Measurements from ENCODE around the gene FGF1.

FGF1 gene

DNA sequence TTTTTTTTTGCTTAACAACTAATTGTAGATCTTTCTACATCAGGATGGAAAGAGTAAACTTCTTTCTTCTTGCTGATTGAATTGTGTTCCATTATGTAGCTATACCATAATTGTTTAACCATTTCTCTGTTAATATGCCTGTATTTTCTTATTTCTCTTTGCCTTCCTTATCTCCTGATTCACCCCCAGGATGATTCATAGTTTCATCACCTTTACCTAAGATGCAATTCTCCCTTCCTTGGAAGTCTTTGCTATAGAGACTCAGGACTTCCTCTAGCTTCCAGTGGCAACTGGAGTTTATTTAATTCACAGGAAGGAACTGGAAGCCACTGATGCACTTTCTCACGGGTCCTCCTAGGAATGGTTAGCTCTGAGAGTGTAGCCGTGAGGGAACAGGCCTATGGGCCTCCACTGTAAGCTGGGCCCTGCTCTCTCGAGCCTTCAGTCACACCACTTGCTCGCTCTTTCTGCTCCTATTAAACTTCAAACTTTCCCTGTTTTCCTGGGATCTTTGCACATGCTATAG is 83.1 kb downstream of the FGF1 start:
- no peak overlapping the region for H2BK120ac ChIP-seq (ENCODE audit: low read depth, low read length)
- no peak overlapping the region for H3K14ac ChIP-seq (ENCODE audit: low read length in 2 of 2)
- H3K9me3 ChIP-seq (ENCODE audit: control insufficient read depth, low read length) = no peaks in the 10 kb centered on the region
- no peak overlapping the region for H3K9ac ChIP-seq (ENCODE audit: low read length)
- no peaks in the 10 kb centered on the region for H3K79me1 ChIP-seq (replicated peaks; ENCODE audit: low read length, poor library complexity, severe bottlenecking)
- peaks cover 8% of the 10 kb centered on the region for H3K4me1 ChIP-seq (ENCODE audit: control insufficient read depth, insufficient read depth, low read depth, low read length)
- H2BK12ac ChIP-seq (ENCODE audit: low read length in 2 of 2) = no peak overlapping the region
- peak overlapping the region; percentile 54 for H2BK15ac ChIP-seq (ENCODE audit: low read depth, poor library complexity, severe bottlenecking)
- H2BK5ac ChIP-seq (ENCODE audit: low read depth, low read length, poor library complexity, severe bottlenecking) = no peak overlapping the region
- 75% methylated on average over 4 of the region's 4 CpGs for WGBS
- H3K36me3 ChIP-seq (ENCODE audit: control insufficient read depth in 1 of 2, insufficient read depth in 2 of 2, low read depth in 1 of 2, low read length in 2 of 2) = peaks cover 0 to 3% of the 10 kb centered on the region in 2 experiments
- no peak overlapping the region for H4K8ac ChIP-seq (ENCODE audit: low read length)
- no peak for DNase-seq
- H3K4ac ChIP-seq (ENCODE audit: low read depth in 1 of 2, low read length in 2 of 2) = no peak overlapping the region
- no peak overlapping the region for H3K4me2 ChIP-seq (ENCODE audit: low read length, poor library complexity, severe bottlenecking)
- no peak overlapping the region for H3K4me3 ChIP-seq (ENCODE audit: insufficient read depth in 1 of 2, low read depth in 1 of 2, low read length in 2 of 2)
- peak overlapping the region in 1 of 2 experiments; percentile 30 for H3K18ac ChIP-seq (ENCODE audit: low read depth in 1 of 2, low read length in 2 of 2)
- no peak overlapping the region for H3K23ac ChIP-seq (ENCODE audit: low read length in 2 of 2)
- H3K27me3 ChIP-seq (ENCODE audit: control insufficient read depth in 1 of 2, insufficient read depth in 1 of 2, low read length in 2 of 2) = no peaks in the 10 kb centered on the region
- H2AK5ac ChIP-seq (ENCODE audit: low read length, severe bottlenecking) = no peak overlapping the region
- H2AFZ ChIP-seq (ENCODE audit: low read depth, low read length) = no peak overlapping the region
- H4K91ac ChIP-seq (ENCODE audit: low read length) = no peak overlapping the region
- H3K27ac ChIP-seq (ENCODE audit: low read length, poor library complexity, severe bottlenecking) = no peak overlapping the region

DNA sequence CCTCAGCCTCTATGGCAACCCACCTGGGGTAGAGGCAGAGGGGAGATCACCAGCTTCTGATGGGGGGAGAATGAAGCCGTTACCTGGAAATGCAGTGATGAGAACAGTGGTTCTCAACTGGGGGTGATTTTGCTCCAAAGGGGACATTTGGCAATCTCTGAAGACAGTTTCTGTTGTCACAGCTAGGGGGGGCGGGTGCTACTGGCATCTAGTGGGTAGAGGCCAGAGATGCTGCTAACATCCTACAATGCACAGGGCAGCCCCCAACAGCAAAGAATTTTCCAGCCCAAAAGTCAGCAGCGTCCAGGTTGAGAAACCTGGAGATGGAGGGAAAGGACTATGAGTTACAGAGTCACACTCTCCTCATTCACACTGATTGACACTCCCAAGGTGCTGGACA is 84.5 kb downstream of the FGF1 start:
- Histone ChIP-seq H3K9me3 (ENCODE audit: control insufficient read depth, low read length) (no peaks in the 10 kb centered on the region), H2AFZ (ENCODE audit: low read depth, low read length) (no peak overlapping the region), H2BK12ac (ENCODE audit: low read length in 2 of 2) (peak overlapping the region; percentile 28 to 88), H3K23ac (ENCODE audit: low read length in 2 of 2) (no peak overlapping the region), H3K9ac (ENCODE audit: low read length) (no peak overlapping the region), H3K4me2 (ENCODE audit: low read length, poor library complexity, severe bottlenecking) (no peak overlapping the region), H3K27ac (ENCODE audit: low read length, poor library complexity, severe bottlenecking) (no peak overlapping the region), H2AK5ac (ENCODE audit: low read length, severe bottlenecking) (no peak overlapping the region), H2BK5ac (ENCODE audit: low read depth, low read length, poor library complexity, severe bottlenecking) (no peak overlapping the region), H4K91ac (ENCODE audit: low read length) (peak overlapping the region; percentile 31), H3K79me1 (replicated peaks; ENCODE audit: low read length, poor library complexity, severe bottlenecking) (no peaks in the 10 kb centered on the region), H3K4ac (ENCODE audit: low read depth in 1 of 2, low read length in 2 of 2) (no peak overlapping the region), H3K4me1 (ENCODE audit: control insufficient read depth, insufficient read depth, low read depth, low read length) (peaks cover 8% of the 10 kb centered on the region), H2BK120ac (ENCODE audit: low read depth, low read length) (no peak overlapping the region), H3K14ac (ENCODE audit: low read length in 2 of 2) (no peak overlapping the region), H4K8ac (ENCODE audit: low read length) (no peak overlapping the region), H3K4me3 (ENCODE audit: insufficient read depth in 1 of 2, low read depth in 1 of 2, low read length in 2 of 2) (no peak overlapping the region), H2BK15ac (ENCODE audit: low read depth, poor library complexity, severe bottlenecking) (no peak overlapping the region), H3K27me3 (ENCODE audit: control insufficient read depth in 1 of 2, insufficient read depth in 1 of 2, low read length in 2 of 2) (no peaks in the 10 kb centered on the region), H3K18ac (ENCODE audit: low read depth in 1 of 2, low read length in 2 of 2) (peak overlapping the region; percentile 16 to 40), H3K36me3 (ENCODE audit: control insufficient read depth in 1 of 2, insufficient read depth in 2 of 2, low read depth in 1 of 2, low read length in 2 of 2) (peaks cover 0 to 3% of the 10 kb centered on the region in 2 experiments)
- no peak for DNase-seq
- WGBS = 97% methylated on average over 2 of the region's 3 CpGs

DNA sequence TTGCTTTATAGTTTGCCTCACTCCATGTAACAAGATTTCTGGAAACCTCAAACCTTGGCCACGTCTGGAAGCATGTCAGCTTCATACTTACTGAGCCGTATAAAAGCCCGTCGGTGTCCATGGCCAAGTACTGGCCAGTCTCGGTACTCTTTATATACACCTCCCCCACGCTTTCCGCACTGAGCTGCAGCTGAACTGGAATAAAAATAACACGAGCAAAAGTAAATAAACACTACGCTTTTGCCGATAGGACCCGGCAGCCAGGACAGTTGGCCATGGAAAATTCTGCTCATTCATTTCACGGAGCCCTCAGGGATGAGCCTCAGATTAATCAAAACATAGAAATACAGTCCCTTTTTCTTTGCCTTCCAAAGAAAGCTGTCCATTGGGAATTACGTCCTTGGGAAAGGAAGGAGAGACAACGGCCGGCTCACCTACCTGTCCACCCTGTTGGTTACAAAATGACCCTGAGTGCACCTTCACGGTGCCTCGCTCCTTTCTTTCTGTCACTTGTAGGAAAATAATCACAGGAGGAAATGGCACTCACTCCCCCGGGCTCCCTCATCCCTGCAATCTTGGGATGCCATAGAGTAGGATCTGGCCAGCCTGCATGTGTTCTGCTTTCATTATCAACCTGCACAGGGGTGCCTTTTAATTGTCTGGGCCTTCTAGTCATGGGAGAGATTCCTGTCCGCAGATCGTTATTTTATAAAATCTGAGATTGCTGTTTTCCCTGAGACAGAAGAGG is 85.1 kb downstream of the FGF1 start:
- H3K79me1 ChIP-seq (replicated peaks; ENCODE audit: low read length, poor library complexity, severe bottlenecking) = no peaks in the 10 kb centered on the region
- no peak overlapping the region for H3K14ac ChIP-seq (ENCODE audit: low read length in 2 of 2)
- H3K9ac ChIP-seq (ENCODE audit: low read length) = peak overlapping the region; percentile 39
- no peak overlapping the region for H3K27ac ChIP-seq (ENCODE audit: low read length, poor library complexity, severe bottlenecking)
- H4K8ac ChIP-seq (ENCODE audit: low read length) = no peak overlapping the region
- H3K36me3 ChIP-seq (ENCODE audit: control insufficient read depth in 1 of 2, insufficient read depth in 2 of 2, low read depth in 1 of 2, low read length in 2 of 2) = peaks cover 0 to 3% of the 10 kb centered on the region in 2 experiments
- WGBS = 41% methylated on average over 20 of the region's 20 CpGs
- DNase-seq = peak; percentile 93
- H3K4ac ChIP-seq (ENCODE audit: low read depth in 1 of 2, low read length in 2 of 2) = no peak overlapping the region
- peaks cover 8% of the 10 kb centered on the region for H3K4me1 ChIP-seq (ENCODE audit: control insufficient read depth, insufficient read depth, low read depth, low read length)
- H3K4me3 ChIP-seq (ENCODE audit: insufficient read depth in 1 of 2, low read depth in 1 of 2, low read length in 2 of 2) = peak overlapping the region in 1 of 2 experiments; percentile 25
- no peak overlapping the region for H2BK120ac ChIP-seq (ENCODE audit: low read depth, low read length)
- no peak overlapping the region for H2BK5ac ChIP-seq (ENCODE audit: low read depth, low read length, poor library complexity, severe bottlenecking)
- peak overlapping the region; percentile 69 for H3K4me2 ChIP-seq (ENCODE audit: low read length, poor library complexity, severe bottlenecking)
- H2AFZ ChIP-seq (ENCODE audit: low read depth, low read length) = no peak overlapping the region
- peak overlapping the region; percentile 34 to 40 for H3K18ac ChIP-seq (ENCODE audit: low read depth in 1 of 2, low read length in 2 of 2)
- no peak overlapping the region for H2BK15ac ChIP-seq (ENCODE audit: low read depth, poor library complexity, severe bottlenecking)
- H3K27me3 ChIP-seq (ENCODE audit: control insufficient read depth in 1 of 2, insufficient read depth in 1 of 2, low read length in 2 of 2) = no peaks in the 10 kb centered on the region
- H3K9me3 ChIP-seq (ENCODE audit: control insufficient read depth, low read length) = no peaks in the 10 kb centered on the region
- peak overlapping the region; percentile 23 to 28 for H2BK12ac ChIP-seq (ENCODE audit: low read length in 2 of 2)
- no peak overlapping the region for H2AK5ac ChIP-seq (ENCODE audit: low read length, severe bottlenecking)
- H3K23ac ChIP-seq (ENCODE audit: low read length in 2 of 2) = no peak overlapping the region
- H4K91ac ChIP-seq (ENCODE audit: low read length) = no peak overlapping the region

DNA sequence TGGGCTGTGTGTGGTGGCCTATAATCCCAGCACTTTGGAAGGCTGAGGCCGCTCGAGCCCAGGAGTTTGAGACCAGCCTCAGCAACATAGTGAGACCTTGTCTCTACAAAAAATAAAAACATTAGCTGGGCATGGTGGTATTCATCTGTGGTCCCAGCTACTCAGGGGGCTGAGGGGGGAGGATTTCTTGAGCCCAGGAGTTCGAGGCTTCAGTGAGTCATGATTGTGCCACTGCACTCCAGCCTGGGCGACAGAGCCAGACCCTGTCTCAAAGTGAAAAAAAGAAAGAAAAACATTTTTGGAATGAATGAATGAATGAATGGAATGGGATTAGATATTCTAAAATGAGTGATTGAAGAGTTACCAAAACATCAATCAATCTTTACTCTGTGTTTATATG is 85.8 kb downstream of the FGF1 start:
- H3K4ac ChIP-seq (ENCODE audit: low read depth in 1 of 2, low read length in 2 of 2) = peak overlapping the region in 1 of 2 experiments; percentile 48
- peaks cover 8% of the 10 kb centered on the region for H3K4me1 ChIP-seq (ENCODE audit: control insufficient read depth, insufficient read depth, low read depth, low read length)

More for the DNA sequence above, 85.8 kb downstream of the FGF1 start:
- Histone ChIP-seq H3K4me3 (ENCODE audit: insufficient read depth in 1 of 2, low read depth in 1 of 2, low read length in 2 of 2) (no peak overlapping the region), H3K18ac (ENCODE audit: low read depth in 1 of 2, low read length in 2 of 2) (no peak overlapping the region), H3K79me1 (replicated peaks; ENCODE audit: low read length, poor library complexity, severe bottlenecking) (no peaks in the 10 kb centered on the region), H3K4me2 (ENCODE audit: low read length, poor library complexity, severe bottlenecking) (no peak overlapping the region), H2BK15ac (ENCODE audit: low read depth, poor library complexity, severe bottlenecking) (no peak overlapping the region), H2AK5ac (ENCODE audit: low read length, severe bottlenecking) (no peak overlapping the region), H3K36me3 (ENCODE audit: control insufficient read depth in 1 of 2, insufficient read depth in 2 of 2, low read depth in 1 of 2, low read length in 2 of 2) (peaks cover 0 to 3% of the 10 kb centered on the region in 2 experiments), H2BK120ac (ENCODE audit: low read depth, low read length) (no peak overlapping the region), H3K9ac (ENCODE audit: low read length) (peak overlapping the region; percentile 39), H3K23ac (ENCODE audit: low read length in 2 of 2) (no peak overlapping the region), H3K9me3 (ENCODE audit: control insufficient read depth, low read length) (no peaks in the 10 kb centered on the region), H2BK12ac (ENCODE audit: low read length in 2 of 2) (no peak overlapping the region), H3K27ac (ENCODE audit: low read length, poor library complexity, severe bottlenecking) (no peak overlapping the region), H2BK5ac (ENCODE audit: low read depth, low read length, poor library complexity, severe bottlenecking) (no peak overlapping the region), H3K14ac (ENCODE audit: low read length in 2 of 2) (no peak overlapping the region), H2AFZ (ENCODE audit: low read depth, low read length) (no peak overlapping the region), H3K27me3 (ENCODE audit: control insufficient read depth in 1 of 2, insufficient read depth in 1 of 2, low read length in 2 of 2) (no peaks in the 10 kb centered on the region), H4K91ac (ENCODE audit: low read length) (no peak overlapping the region), H4K8ac (ENCODE audit: low read length) (no peak overlapping the region)
- WGBS = 62% methylated on average over 4 of the region's 4 CpGs
- DNase-seq = peak; percentile 59
